ENCODE data around the gene FST.

GRCh38 chr5:53482717-53483638 is 2.5 kb downstream of the FST start:
- TF ChIP-seq POLR2A (IDR thresholded peaks at IDR 0.05; ENCODE audit: low read length) (no peak), GATA1 (IDR thresholded peaks at IDR 0.05; ENCODE audit: low read depth, low read length) (no peak)

Measured in erythroblast (primary cell).